Measurements from ENCODE around the gene COQ8A. TPM values are rescaled to one million over a fixed set of nuclear protein-coding genes. Genes with fewer than 3 reads are reported as not detected.
A peak's percentile ranks its signal among the peaks of the same experiment; 100 is the strongest.

Gene COQ8A
- 10 to 100 TPM; 27.2 to 28.5 TPM for total RNA-seq

- Mint-ChIP-seq H3K27me3 (no peaks in the 10 kb centered on the region), H3K9me3 (peaks cover 3% of the 10 kb centered on the region), H3K27ac (peak within 1 kb of the TSS; percentile 95), H3K36me3 (peaks cover 4% of the 10 kb centered on the region), H3K4me3 (peak within 1 kb of the TSS; percentile 89), H3K4me1 (peaks cover 53% of the 10 kb centered on the region)
- DNase-seq = peak; percentile 100
Observed at GRCh38 chr1:226940029-226940805, at the start of gene COQ8A. TSS of gene COQ8A (plus strand) at chr1:226940294. CDS start at chr1:226961386, 21,092 bp downstream.

DNA sequence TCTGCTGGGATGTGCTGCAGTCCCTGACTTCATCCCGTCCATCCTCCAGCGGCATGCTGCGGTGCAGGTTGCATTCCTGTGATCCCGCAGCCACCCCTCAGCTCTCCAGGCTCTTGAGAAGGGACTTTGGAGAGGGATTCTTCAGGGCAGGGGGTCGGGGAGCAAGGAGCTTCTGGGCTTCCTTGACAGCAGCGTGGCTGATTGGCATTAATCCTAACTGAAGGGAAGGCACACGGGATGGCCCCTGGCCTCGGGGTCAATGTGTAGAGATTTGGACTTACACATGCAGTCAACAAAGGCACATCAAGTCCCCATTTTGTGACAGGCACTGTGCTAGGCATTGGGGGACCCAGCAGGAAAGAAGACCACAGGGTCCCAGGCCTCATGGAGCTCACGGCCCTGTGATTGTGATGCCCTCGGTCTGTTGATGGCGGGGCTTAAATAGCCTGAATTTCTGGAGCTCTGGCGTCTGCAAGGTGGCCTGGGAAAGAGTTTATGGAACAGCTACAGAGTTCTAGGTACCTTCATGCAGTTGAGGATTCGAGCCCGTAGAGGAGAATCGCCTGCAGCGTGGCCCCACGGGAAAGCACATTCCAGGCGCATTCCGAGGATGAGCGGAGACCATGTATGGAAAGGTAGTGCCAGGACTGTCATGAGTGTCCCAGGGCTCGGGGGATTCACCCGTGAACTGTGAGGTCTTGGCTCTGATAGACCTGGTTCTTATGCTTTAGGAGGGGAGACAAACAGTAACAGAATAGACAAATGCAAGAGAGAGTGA, 49.6 kb upstream of the COQ8A start:
- DNase-seq = no peak
- peaks cover 8% of the 10 kb centered on the region for H3K4me1 Mint-ChIP-seq
- no peak overlapping the region for H3K27ac Mint-ChIP-seq
- H3K27me3 Mint-ChIP-seq = no peaks in the 10 kb centered on the region
- no peak overlapping the region for H3K4me3 Mint-ChIP-seq
- no peaks in the 10 kb centered on the region for H3K9me3 Mint-ChIP-seq
- peaks cover 1% of the 10 kb centered on the region for H3K36me3 Mint-ChIP-seq

DNA sequence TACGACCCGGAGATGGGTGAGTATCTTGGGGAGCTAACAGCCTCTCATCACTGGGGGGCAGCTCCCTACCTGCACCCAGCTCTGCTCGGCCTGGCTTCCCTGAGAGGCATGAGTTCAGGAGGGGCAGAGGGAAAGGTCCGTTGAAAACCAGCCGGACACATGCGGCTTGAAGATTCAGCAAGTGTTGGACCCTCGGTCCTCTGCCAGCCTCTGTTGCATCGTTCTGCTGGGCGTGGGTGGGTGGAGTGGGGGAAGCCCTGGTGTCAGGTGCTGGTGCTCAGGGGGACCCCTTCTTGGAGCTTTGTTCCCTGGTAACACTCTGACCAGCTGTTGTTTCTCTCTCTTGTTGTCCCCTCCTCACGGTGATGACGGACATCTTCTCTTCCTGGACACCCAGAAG, 48.7 kb upstream of the COQ8A start:
- Mint-ChIP-seq H3K9me3 (no peaks in the 10 kb centered on the region), H3K27me3 (no peaks in the 10 kb centered on the region), H3K4me1 (no peaks in the 10 kb centered on the region), H3K4me3 (no peak overlapping the region), H3K27ac (no peak overlapping the region), H3K36me3 (no peaks in the 10 kb centered on the region)
- DNase-seq = no peak

DNA sequence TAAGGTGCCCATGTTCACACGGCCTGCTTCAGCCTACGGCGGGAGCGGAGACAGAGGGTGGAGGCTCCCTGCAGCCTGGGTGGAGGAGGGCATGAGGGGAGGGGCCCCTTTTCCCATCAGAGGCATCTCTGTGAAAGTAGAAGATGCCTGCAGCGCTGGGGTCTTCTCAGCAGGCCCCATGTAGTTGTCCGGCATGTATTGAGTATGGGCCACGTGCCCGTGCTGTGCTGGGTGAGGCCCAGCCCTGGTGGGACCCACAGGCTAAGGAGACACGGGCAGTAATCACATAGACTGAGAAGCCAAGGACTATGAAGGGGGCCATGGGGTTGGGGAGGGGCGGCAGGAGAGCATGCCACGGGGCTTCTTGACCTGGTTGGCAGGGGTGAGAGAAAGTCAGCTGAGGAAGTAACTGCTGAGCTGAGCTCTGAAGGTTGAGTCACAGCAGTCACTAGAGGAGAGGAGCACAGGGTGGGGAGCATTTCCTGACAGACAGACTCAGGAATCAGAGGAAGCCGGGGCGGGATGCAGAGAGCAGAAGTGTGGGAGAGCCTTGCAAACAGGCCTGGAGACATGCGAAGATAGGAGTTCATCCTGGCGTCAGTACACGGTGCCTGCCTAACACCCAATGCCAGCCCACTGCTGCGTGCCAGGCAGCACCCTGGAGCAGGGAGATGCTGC, 48.1 kb upstream of the COQ8A start:
- Mint-ChIP-seq H3K9me3 (no peaks in the 10 kb centered on the region), H3K4me3 (no peak overlapping the region), H3K27ac (no peak overlapping the region), H3K27me3 (no peaks in the 10 kb centered on the region), H3K36me3 (no peaks in the 10 kb centered on the region), H3K4me1 (no peaks in the 10 kb centered on the region)
- no peak for DNase-seq

GRCh38 chr1:226892524-226892875, 47.6 kb upstream of the COQ8A start:
- Mint-ChIP-seq H3K27me3 (no peaks in the 10 kb centered on the region), H3K27ac (no peak overlapping the region), H3K9me3 (no peaks in the 10 kb centered on the region), H3K36me3 (no peaks in the 10 kb centered on the region), H3K4me1 (no peaks in the 10 kb centered on the region), H3K4me3 (no peak overlapping the region)
- DNase-seq = no peak

- Mint-ChIP-seq H3K4me3 (no peak overlapping the region), H3K4me1 (no peaks in the 10 kb centered on the region), H3K9me3 (no peaks in the 10 kb centered on the region), H3K36me3 (no peaks in the 10 kb centered on the region), H3K27me3 (no peaks in the 10 kb centered on the region), H3K27ac (no peak overlapping the region)
- DNase-seq = no peak
Observed at GRCh38 chr1:226893936-226894335, 46.2 kb upstream of the COQ8A start.

GRCh38 chr1:226894826-226895225, 45.3 kb upstream of the COQ8A start:
- Mint-ChIP-seq H3K27me3 (no peaks in the 10 kb centered on the region), H3K4me1 (no peaks in the 10 kb centered on the region), H3K27ac (no peak overlapping the region), H3K4me3 (no peak overlapping the region), H3K36me3 (no peaks in the 10 kb centered on the region), H3K9me3 (no peaks in the 10 kb centered on the region)
- DNase-seq = no peak

DNA sequence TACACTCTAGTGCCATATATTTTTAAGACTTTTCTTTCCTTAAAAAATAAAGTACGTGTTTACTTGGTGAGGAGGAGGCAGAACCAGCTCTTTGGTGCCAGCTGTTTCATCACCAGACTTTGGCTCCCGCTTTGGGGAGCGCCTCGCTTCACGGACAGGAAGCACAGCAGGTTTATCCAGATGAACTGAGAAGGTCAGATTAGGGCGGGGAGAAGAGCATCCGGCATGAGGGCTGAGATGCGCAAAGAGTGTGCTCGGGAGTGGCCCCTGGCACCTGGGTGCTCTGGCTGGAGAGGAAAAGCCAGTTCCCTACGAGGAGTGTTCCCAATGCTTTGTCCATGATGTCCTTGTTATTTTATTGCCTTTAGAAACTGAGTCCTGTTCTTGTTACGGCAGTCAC, 44.5 kb upstream of the COQ8A start:
- H3K4me3 Mint-ChIP-seq = no peak overlapping the region
- no peak for DNase-seq
- no peaks in the 10 kb centered on the region for H3K9me3 Mint-ChIP-seq
- no peaks in the 10 kb centered on the region for H3K4me1 Mint-ChIP-seq
- H3K36me3 Mint-ChIP-seq = no peaks in the 10 kb centered on the region
- H3K27me3 Mint-ChIP-seq = no peaks in the 10 kb centered on the region
- no peak overlapping the region for H3K27ac Mint-ChIP-seq

- no peak for DNase-seq
- H3K9me3 Mint-ChIP-seq = no peaks in the 10 kb centered on the region
Observed at GRCh38 chr1:226898246-226898645, 41.8 kb upstream of the COQ8A start.

GRCh38 chr1:226901421-226901820, 38.7 kb upstream of the COQ8A start:
- Mint-ChIP-seq H3K4me3 (no peak overlapping the region), H3K27ac (no peak overlapping the region), H3K27me3 (no peaks in the 10 kb centered on the region), H3K36me3 (no peaks in the 10 kb centered on the region), H3K4me1 (no peaks in the 10 kb centered on the region), H3K9me3 (no peaks in the 10 kb centered on the region)
- DNase-seq = no peak

More at GRCh38 chr1:226898246-226898645, 41.8 kb upstream of the COQ8A start:
- H3K4me3 Mint-ChIP-seq = no peak overlapping the region
- no peaks in the 10 kb centered on the region for H3K4me1 Mint-ChIP-seq
- no peaks in the 10 kb centered on the region for H3K36me3 Mint-ChIP-seq
- no peak overlapping the region for H3K27ac Mint-ChIP-seq
- no peaks in the 10 kb centered on the region for H3K27me3 Mint-ChIP-seq

GRCh38 chr1:226902601-226903000, 37.5 kb upstream of the COQ8A start:
- Mint-ChIP-seq H3K27ac (no peak overlapping the region), H3K4me1 (no peaks in the 10 kb centered on the region), H3K36me3 (no peaks in the 10 kb centered on the region), H3K9me3 (no peaks in the 10 kb centered on the region), H3K27me3 (no peaks in the 10 kb centered on the region), H3K4me3 (no peak overlapping the region)
- DNase-seq = no peak

DNA sequence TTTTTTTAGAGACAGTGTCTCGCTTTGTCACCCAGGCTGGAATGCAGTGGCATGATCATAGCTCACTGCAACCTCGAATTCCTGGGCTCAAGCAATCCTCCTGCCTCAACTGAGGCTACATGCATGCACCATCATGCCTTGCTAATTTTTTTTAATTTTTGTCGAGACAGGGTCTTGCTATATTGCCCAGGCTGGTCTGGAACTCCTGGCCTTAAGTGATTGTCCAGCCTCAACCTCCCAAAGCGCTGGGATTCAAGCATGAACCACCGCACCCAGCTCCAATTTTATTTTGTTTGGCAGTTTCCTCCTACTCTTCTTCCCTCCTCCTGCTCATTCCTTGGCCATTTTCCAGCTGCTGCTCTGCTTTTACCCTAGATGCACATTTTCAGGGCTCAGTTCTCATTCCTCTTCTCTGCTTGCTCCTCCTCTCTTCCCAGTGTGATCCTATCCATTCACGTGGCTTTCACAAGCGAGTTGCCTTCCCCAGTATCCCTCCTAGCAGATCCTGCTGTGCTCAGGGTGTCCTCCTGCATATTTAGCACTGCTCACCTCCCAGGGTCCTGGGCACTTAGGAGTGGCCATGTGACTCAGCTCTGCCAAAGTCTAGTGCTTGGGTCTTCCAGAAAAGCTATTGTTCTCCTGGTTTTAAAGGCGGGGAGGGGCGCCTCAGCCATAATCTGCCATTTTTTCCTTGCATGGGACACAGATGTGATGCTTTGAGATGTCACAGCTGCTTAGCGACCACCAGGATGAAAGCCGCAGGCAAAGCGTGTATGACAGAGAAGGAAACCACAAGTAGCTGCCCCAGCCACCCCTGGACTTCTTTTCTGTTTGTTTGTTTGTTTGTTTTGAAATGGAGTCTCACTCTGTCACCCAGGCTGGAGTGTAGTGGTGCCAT, 36.0 kb upstream of the COQ8A start:
- Mint-ChIP-seq H3K4me1 (no peaks in the 10 kb centered on the region), H3K9me3 (no peaks in the 10 kb centered on the region), H3K4me3 (no peak overlapping the region), H3K36me3 (no peaks in the 10 kb centered on the region), H3K27me3 (no peaks in the 10 kb centered on the region), H3K27ac (no peak overlapping the region)
- DNase-seq = no peak

DNA sequence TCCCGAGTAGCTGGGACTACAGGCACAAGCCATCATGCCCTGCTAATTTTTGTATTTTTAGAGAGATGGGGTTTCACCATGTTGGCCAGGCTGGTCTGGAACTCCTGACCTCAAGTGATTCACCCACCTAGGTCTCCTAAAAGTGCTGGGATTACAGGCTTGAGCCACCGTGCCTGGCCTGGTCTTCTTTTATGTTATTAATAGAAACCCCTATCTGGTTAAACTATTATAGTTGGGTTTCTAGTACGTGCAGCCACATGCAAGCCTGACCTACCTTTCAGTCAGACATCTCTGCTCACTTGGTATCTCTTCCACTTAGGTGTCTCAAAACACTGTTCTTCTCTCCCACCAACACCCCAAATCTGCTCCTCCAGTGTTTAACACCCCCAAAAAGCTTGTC, 35.3 kb upstream of the COQ8A start:
- no peaks in the 10 kb centered on the region for H3K4me1 Mint-ChIP-seq
- H3K9me3 Mint-ChIP-seq = no peaks in the 10 kb centered on the region
- H3K36me3 Mint-ChIP-seq = no peaks in the 10 kb centered on the region
- H3K27me3 Mint-ChIP-seq = no peaks in the 10 kb centered on the region
- no peak overlapping the region for H3K27ac Mint-ChIP-seq
- DNase-seq = no peak
- no peak overlapping the region for H3K4me3 Mint-ChIP-seq

DNA sequence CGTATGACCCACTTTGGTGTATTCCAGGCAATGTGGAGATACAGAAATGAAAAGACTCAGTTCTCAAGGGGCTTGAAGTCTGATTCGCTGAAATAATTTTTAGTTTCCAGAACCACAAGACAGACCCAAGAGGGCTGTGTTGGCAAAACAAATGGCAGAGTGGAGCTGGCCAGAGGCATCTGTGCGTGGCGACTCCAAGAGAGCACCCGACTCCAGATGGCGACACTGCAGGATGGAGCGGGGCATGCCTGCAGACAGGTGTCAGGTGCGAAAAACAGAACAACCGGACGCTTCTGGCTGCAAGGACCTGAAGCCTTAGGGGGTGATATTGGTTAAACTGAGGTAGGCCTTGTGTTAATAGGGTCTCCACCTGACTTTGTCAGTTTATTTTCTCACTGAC, 31.7 kb upstream of the COQ8A start:
- H3K4me3 Mint-ChIP-seq = no peak overlapping the region
- no peaks in the 10 kb centered on the region for H3K27me3 Mint-ChIP-seq
- DNase-seq = no peak
- no peaks in the 10 kb centered on the region for H3K4me1 Mint-ChIP-seq
- no peaks in the 10 kb centered on the region for H3K36me3 Mint-ChIP-seq
- no peaks in the 10 kb centered on the region for H3K9me3 Mint-ChIP-seq
- no peak overlapping the region for H3K27ac Mint-ChIP-seq

DNA sequence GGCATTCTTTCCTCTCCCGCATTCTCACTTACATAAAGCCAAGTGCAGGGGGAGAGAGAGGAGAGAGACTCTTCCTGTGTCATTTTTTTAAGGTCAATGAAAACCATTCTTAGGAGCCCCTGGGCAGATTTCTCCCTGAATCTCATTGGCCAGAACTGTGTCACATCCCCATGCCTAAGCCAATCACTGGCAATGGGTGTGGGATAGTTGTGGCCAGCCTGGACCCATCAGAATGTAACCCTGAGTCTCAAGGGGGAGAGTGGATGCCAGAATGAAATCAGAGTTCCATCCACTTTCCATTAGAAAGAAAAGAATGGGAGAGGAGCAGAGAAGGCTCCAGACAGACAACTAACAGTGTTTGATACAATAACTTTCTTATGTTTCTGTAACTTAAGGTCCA, 31.2 kb upstream of the COQ8A start:
- no peaks in the 10 kb centered on the region for H3K4me1 Mint-ChIP-seq
- H3K4me3 Mint-ChIP-seq = no peak overlapping the region
- no peak overlapping the region for H3K27ac Mint-ChIP-seq
- H3K36me3 Mint-ChIP-seq = no peaks in the 10 kb centered on the region
- no peak for DNase-seq
- no peaks in the 10 kb centered on the region for H3K27me3 Mint-ChIP-seq
- no peaks in the 10 kb centered on the region for H3K9me3 Mint-ChIP-seq

Data from activated naive CD8-positive, alpha-beta T cell treated with anti-CD3 and anti-CD28 coated beads for 36 hours (primary cell).